Left colon (tissue), 2 donors: ENCODE data around the gene MRPL30. TPM values are rescaled to one million over a fixed set of nuclear protein-coding genes. Genes with fewer than 3 reads are reported as not detected.

ENCODE experiments used
- total RNA-seq, 2 donors: library from RNA; stranded (reverse); fragmentation: NEBNext Ultra II Directional; extraction: Animal tissue kit (Norgen Biotek cat#: 25700); gene quantifications; one replicate each; pipeline ENCODE4 v1.2.1, GENCODE V29; 2021
- donor health status: DM: no; HTN: no; CAD: no.
- donor health status: DM: yes; HTN: yes; CAD: no.

Gene MRPL30
- total RNA-seq, 2 donors from 2014 or later = 22.3 to 23.5 TPM

Other genes with a start within 250 kb of the MRPL30 start
- 10 to 100 TPM; 14.8 to 22.4 TPM for gene CRACDL, start 245.0 kb upstream of the MRPL30 start, total RNA-seq
- gene C2orf15, start 39.5 kb upstream of the MRPL30 start, total RNA-seq = 1 to 10 TPM; 3.3 to 3.5 TPM
- 10 to 100 TPM in 1 of 2 donors, 1 to 10 TPM in 1; 9.1 to 10.1 TPM for gene TSGA10, start 26.2 kb upstream of the MRPL30 start, total RNA-seq
- gene LIPT1, start 26.2 kb upstream of the MRPL30 start, total RNA-seq = 1 to 10 TPM; 5.6 to 6.1 TPM
- 10 to 100 TPM; 18.2 to 19.4 TPM for gene MITD1, start 126 bp upstream of the MRPL30 start, total RNA-seq
- not detected for gene LYG2, start 74.5 kb downstream of the MRPL30 start, total RNA-seq
- 1 to 10 TPM in 1 of 2 donors, under 1 TPM in 1; 0.55 to 1.2 TPM for gene LYG1, start 120.0 kb downstream of the MRPL30 start, total RNA-seq
- gene TXNDC9, start 155.1 kb downstream of the MRPL30 start, total RNA-seq = 10 to 100 TPM; 27.9 to 29.4 TPM
- gene EIF5B, start 156.2 kb downstream of the MRPL30 start, total RNA-seq = 10 to 100 TPM; 24.3 to 33.0 TPM